ENCODE measurements around the gene PKNOX2.

PKNOX2 gene

GRCh38 chr11:125171974-125172373, 7.4 kb downstream of the PKNOX2 start:
- TF ChIP-seq POLR2AphosphoS5 (IDR thresholded peaks at IDR 0.05; ENCODE audit: low read depth, low read length) (no peak), REST (IDR thresholded peaks at IDR 0.05; ENCODE audit: insufficient read depth in 1 of 2, low read depth in 2 of 2, low read length in 2 of 2) (no peak), FOXP2 (optimal IDR thresholded peaks at IDR 0.05; ENCODE audit: borderline replicate concordance, extremely low read depth, extremely low read length, insufficient read depth) (no peak), SIN3A (IDR thresholded peaks at IDR 0.05; ENCODE audit: borderline replicate concordance, insufficient read depth, low read length) (no peak), TAF1 (IDR thresholded peaks at IDR 0.05; ENCODE audit: borderline replicate concordance, insufficient read depth, low read length) (no peak)

GRCh38 chr11:125173027-125173426, 8.5 kb downstream of the PKNOX2 start:
- no peak for TF ChIP-seq FOXP2 (optimal IDR thresholded peaks at IDR 0.05; ENCODE audit: borderline replicate concordance, extremely low read depth, extremely low read length, insufficient read depth)

GRCh38 chr11:125173556-125173955, 9.0 kb downstream of the PKNOX2 start:
- no peak for TF ChIP-seq SIN3A (IDR thresholded peaks at IDR 0.05; ENCODE audit: borderline replicate concordance, insufficient read depth, low read length)
- no peak for TF ChIP-seq POLR2AphosphoS5 (IDR thresholded peaks at IDR 0.05; ENCODE audit: low read depth, low read length)
- no peak for TF ChIP-seq TAF1 (IDR thresholded peaks at IDR 0.05; ENCODE audit: borderline replicate concordance, insufficient read depth, low read length)
- no peak for TF ChIP-seq FOXP2 (optimal IDR thresholded peaks at IDR 0.05; ENCODE audit: borderline replicate concordance, extremely low read depth, extremely low read length, insufficient read depth)
- TF ChIP-seq REST (IDR thresholded peaks at IDR 0.05; ENCODE audit: insufficient read depth in 1 of 2, low read depth in 2 of 2, low read length in 2 of 2), result no peak

- TF ChIP-seq REST (IDR thresholded peaks at IDR 0.05; ENCODE audit: insufficient read depth in 1 of 2, low read depth in 2 of 2, low read length in 2 of 2) (no peak), TAF1 (IDR thresholded peaks at IDR 0.05; ENCODE audit: borderline replicate concordance, insufficient read depth, low read length) (no peak), FOXP2 (optimal IDR thresholded peaks at IDR 0.05; ENCODE audit: borderline replicate concordance, extremely low read depth, extremely low read length, insufficient read depth) (no peak), POLR2AphosphoS5 (IDR thresholded peaks at IDR 0.05; ENCODE audit: low read depth, low read length) (no peak), SIN3A (IDR thresholded peaks at IDR 0.05; ENCODE audit: borderline replicate concordance, insufficient read depth, low read length) (no peak)
Observed at GRCh38 chr11:125174057-125174456, 9.5 kb downstream of the PKNOX2 start.

GRCh38 chr11:125174686-125175085, 10.1 kb downstream of the PKNOX2 start:
- TF ChIP-seq TAF1 (IDR thresholded peaks at IDR 0.05; ENCODE audit: borderline replicate concordance, insufficient read depth, low read length) (no peak), FOXP2 (optimal IDR thresholded peaks at IDR 0.05; ENCODE audit: borderline replicate concordance, extremely low read depth, extremely low read length, insufficient read depth) (no peak), POLR2AphosphoS5 (IDR thresholded peaks at IDR 0.05; ENCODE audit: low read depth, low read length) (no peak), SIN3A (IDR thresholded peaks at IDR 0.05; ENCODE audit: borderline replicate concordance, insufficient read depth, low read length) (no peak), REST (IDR thresholded peaks at IDR 0.05; ENCODE audit: insufficient read depth in 1 of 2, low read depth in 2 of 2, low read length in 2 of 2) (no peak)
